Retina (tissue), 1 donor: ENCODE measurements around the gene SLC35F3.
"Not testable (repeated sequence)": the region's sequence is repeated elsewhere in the genome, so short reads cannot be mapped to it uniquely, and the experiment has no call there.

Source experiments
- DNase-seq: peaks from one replicate; pipeline ENCODE4 v3.0.0-alpha.2; 2016

The SLC35F3 gene

DNA sequence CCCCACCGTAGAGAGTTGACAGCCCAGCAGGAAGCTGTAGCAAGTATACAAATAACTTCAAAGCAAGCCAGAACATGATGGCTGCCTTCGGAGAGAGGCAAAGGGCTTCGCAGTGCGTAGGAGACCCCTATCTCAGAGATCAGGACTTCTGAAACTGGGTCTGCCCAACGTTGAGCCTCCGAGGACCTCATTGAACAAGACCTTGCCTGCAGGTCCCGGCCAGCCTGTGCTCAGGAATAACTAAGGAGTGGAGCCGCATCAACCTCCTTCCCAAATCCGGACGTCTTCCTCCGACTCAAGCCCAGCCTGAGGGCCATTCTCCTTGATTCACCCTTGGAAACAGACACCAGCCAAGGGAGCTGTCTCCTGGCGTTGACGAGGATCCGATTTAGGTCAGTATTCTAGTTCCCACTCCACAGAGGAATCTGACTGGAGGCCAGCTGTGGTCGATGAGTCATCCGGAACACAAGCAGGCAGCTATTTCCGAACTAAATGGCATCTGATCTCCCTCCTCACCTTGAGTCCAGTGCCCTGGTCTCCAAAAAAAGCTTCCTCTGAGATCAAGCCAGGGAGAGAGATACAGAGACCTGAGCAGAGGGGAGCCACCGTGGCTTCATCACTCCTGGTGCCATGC is 302.3 kb downstream of the SLC35F3 start:
- DNase-seq, result no peak

DNA sequence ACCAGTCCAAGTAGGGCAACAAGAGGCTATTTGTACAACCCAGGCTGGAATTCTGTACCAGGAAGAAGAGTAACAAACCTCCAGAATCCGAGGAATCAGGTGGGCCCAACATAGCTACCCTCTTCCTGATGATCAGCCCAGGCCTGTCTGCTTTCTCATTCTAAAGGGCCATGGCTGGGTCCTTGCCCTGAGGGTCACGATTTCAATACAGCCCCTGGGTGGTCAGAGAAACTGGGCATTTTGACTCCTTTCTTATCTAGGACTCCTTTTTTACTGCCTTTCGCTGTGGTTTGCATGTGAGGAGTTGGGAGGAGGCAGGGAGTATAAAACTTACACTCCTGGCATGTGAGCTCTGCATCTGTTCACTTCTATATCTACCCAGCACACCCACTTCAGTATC is 303.9 kb downstream of the SLC35F3 start:
- no peak for DNase-seq

DNA sequence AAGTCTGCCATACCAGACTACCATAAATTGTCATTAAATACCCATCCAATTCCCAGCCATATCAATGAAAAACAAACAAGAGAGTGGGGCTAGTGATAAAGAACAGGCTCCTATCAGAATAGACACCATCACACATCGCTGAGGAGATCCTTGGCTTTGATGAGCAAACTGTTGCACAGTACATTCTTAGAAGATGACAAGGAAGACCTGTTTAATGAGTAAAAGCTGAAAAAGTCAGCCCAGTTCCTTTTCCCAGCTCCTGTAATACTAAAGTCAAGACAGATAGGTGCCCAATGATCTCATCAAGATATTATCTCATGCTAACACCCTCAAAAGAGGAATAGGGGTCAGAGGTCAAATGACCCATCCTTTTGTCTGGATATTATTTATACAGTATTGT is 304.3 kb downstream of the SLC35F3 start:
- no peak for DNase-seq

DNA sequence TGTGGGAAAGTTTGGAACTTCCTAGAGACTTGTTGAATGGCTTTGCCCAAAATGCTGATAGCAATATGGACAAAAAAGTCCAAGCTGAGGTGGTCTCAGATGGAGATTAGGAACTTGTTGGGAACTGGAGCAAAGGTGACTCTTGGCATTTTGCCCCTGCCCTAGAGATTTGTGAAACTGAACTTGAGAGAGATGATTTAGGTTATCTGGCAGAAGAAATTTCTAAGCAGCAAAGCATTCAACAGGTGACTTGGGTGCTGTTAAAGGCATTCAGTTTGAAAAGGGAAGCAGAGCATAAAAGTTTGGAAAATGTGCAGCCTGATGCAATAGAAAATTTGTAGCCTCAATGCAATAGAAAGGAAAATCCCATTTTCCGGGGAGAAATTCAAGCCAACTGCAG is 306.0 kb downstream of the SLC35F3 start:
- not testable (repeated sequence) for DNase-seq

DNA sequence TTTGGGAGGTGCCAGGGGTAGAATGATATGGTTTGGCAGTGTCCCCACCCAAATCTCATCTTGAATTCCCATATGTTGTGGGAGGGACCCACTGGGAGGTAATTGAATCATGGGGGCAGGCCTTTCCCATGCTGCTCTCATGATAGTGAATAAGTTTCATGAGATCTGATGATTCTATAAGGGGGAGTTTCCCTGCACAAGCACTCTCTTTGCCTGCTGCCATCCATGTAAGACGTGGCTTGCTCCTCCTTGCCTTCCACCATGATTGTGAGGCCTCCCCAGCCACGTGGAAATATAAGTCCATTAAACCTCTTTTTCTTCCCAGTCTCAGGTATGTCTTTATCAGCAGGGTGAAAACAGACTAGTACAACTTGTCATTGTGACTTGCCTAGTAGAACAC is 307.4 kb downstream of the SLC35F3 start:
- DNase-seq, result not testable (repeated sequence)

DNA sequence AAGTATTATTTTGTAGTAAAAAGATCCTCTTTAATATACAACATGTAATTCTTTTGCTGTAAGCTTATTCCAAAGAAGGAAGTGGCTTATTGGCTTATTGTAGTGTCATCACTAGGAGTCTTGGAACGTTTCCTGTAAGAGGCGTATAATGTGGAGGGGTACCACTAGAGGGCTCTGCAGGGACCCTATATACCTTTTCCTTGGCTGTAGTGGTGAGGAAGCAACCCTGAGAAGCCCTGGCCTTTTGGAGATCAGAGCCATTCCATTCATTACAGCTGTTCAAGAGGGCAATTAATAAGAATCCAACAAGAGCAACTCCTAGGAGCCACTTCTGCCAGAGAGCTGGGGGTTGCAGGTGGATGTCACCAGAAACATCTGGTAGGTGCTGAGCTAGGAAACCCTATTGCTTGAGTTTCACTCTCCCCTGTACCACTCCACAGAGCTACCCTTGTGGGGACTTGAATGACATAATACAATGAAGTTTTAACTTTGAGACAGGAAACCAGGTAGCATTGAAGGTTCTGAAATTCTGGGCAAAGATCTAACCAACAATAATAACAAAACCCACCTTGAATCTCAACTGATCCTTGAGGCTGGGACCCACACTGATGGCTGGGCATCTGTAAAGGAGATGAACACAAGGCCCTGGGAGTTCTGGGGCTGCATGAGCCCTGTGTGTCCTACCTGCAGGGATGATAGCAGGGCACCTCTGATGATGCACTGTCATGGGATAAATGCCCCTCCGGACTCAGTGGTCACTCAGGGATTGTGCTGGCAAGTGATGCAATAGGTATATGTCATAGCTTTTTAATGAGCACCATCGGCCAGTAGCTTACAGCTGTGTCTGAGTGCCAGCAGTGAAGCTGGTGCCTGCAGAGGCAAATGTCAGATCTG is 308.5 kb downstream of the SLC35F3 start:
- DNase-seq, result peak; percentile 60

DNA sequence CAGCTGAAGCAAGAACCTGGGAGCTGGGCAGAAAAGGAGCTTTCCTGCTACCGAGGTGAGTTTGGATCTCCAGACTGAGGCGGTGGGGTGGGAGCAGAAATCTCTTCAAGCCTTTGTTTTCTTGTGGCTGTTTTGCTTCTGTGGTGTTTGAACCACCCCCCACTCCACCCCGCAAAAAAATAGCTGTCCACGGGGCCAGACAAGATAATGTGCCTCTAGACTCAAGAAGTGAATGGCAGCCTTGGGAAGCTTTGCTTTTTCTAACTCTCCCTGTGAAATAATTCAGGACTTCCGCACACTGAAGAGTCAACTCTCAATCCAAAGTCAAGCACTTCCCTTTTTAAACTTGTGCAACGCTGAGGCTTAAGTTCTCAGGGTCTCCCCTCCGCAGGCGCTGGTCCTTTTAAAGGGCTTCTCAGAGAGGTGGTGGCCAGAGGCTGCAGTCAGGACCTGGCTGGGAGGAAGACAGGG is 309.2 kb downstream of the SLC35F3 start:
- no peak for DNase-seq

DNA sequence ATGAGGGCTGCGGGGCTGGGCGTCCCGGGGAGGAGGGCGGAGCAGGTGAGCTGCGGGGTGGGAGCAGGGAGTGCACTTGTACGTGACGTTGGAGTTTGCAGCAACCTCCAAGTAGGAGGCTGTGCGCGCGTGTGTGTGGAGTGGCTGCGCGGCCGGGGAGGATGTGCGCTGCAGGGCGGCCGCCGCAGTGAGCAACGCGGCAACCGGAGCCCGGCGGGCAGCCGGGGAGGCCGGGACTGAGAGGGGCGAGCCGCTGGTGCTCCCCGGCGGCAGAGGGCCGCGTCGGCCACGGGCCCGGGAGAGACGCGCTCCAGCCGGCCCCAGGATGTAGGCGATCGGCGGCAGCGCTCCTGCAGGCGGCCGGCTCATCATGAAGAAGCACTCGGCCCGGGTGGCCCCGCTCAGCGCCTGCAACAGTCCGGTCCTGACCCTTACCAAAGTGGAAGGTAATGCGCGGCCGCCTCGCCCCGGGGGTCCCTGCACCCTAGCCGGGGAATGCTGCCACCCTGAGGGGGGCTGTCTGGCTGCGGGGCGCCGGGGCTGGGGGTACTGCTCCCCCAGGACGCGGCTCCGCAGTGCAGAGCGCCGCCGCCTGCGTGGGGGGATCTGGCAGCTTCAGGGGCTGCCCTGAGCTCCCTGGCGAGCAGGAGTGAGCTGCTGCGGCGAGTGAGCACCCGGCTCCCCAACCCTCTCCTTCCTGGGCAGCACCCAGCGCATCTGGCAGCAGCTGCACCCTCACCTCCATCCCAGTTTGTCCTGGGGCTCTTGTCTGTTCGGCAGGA is 309.8 kb downstream of the SLC35F3 start:
- peak; percentile 73 for DNase-seq

DNA sequence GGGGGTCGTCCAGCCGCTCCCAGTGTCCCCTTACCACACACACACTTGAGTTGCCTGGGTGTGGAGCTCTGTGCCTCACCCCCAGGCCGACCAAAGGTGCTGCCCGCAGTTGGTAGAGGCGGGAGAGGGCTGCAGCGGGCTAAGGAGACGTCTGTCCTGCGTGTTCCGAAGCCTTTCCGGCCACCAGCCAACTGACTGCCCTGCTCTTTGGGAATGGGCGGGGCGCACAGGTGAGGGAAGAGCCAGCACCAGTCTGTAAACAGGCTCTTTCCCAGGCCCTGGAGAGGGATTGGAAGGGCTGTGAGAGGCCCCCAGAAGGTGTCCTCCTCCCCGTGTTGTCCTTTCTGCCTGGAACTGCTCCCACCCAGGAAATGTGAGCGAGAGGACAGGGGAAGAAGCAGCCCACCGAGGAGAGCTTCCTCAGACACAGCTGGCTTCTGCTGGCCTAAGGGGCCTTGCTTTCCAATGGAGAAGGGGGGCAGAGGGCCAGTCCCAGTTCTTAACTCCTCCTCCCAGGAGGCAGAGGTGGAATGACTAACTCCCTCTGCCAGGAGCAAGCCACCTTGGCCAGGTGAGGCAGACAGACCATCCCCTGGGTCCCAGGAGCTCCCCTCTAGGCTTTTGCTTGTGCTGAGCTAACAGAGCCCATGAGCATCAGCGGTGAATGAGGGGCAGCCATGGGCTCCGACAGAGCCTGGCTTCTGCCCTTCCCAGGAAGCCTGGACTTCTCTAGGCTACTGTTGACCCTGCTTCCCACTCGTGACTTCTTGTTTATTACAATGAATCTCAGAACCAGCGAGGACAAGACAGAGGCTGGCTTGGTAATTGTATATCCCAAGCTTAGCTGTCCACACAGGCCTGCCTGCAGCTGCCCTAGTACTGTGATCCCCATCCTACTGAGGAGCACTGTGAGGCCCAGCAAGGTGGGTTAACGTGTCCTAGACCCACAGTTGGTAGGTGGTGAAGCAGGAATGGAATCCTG is 310.7 kb downstream of the SLC35F3 start:
- DNase-seq, result no peak

DNA sequence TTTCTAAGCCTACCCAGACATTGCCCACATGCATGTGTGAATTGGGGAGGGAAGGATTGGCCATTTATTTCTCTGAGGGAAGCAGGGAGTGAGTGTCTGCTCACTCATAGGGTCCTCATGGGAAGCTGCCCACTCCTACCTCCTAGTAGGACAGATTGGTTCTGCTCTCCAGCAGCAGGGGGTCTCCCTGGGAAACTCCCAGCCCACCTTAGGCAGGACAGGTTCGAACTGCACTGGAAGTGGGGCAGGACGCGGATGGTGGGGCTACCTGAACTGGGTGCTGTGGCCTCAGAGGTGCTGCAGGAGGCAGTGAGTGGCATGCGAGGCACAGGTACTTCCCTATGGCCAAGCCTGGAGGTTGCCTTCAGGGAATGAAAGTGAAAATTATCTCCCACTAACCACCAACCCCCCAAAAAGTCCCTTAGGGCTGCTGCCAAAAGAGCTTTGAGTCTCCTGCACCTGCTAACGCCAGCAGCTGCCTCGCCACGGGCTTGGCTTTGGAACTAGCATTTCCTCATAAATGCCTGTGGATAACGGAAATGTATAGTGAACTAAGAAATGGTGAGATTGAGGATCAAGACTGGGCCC is 311.7 kb downstream of the SLC35F3 start:
- no peak for DNase-seq

DNA sequence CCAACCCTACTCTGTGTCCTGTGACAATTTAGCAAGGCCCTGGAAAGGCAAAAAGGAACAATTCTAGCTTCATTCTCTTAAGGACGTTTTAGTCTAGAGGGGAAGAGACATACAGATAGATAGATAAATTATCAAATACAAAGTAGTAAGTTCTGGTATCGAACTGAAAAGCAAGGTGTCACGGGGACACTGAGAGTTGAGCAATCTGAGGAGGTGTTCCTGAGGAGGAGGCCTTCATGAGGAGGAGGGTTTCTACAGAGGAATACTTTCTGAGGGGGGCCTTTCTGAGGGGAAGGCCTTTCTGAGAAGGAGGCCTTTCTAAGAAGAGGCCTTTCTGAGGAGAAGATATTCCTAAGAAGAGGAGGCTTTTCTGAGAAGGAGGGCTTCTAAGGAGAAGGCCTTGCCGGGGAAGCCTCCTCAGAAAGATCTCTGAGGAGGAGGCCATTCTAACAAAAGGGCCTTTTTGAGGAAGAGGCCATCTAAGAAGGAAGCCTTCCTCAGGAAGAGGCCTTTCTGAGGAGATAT is 312.9 kb downstream of the SLC35F3 start:
- DNase-seq, result no peak

DNA sequence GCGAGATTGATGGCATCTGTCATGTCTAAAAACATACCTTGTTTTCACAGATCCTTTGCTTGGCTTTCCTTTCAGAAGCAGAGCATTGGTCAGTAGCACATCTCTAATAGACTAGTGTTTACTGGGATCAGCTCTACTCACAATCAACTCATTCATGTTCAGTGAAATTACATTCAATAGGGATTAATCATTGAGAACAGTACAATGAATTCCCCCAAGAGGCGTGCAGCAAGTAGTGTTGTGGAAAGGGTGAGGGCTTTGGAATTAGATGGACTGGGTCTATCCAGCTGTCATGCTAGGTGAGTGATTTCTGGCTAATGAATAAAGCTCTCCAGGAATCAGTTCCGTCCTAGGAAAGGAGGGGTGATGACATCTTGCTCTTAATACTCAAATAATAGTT is 313.6 kb downstream of the SLC35F3 start:
- no peak for DNase-seq

DNA sequence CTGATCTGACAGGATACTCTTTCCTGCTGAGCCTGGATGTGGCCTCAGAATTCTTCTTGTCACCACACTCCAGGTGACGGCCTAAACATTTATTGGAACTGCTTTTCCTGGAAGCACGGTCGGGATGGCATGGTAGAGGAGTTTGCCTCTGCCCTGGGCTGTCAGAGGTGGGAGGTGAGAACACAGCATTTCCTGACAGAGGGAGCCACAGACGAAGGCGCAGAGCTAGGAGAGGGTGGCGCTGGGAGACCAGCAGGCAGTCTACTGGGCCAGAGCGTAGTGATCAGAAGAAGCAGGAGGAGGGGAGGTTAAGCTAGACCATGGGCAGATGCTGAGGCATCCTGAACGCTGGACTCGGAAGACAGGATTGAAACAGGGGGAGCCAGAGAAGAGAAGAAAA is 315.2 kb downstream of the SLC35F3 start:
- DNase-seq, result no peak

DNA sequence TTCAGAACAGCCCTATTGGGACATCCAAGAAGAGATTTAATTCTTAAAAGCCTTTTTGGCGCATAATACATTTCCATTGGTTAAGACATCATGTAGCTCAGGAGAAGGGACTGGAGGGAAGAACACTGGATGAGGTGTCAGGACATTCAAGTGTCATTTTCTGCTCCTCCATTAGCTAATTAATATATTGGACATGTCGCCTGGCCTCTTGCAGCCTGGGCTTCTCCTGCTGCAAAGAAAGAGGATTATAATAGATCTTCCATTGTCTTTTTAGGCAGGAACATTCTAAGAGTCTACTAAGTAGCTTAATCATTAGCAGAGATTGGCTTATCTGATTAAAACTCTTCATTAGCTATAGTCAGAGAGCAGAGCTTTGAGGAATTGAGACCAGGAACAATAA is 317.1 kb downstream of the SLC35F3 start:
- no peak for DNase-seq

DNA sequence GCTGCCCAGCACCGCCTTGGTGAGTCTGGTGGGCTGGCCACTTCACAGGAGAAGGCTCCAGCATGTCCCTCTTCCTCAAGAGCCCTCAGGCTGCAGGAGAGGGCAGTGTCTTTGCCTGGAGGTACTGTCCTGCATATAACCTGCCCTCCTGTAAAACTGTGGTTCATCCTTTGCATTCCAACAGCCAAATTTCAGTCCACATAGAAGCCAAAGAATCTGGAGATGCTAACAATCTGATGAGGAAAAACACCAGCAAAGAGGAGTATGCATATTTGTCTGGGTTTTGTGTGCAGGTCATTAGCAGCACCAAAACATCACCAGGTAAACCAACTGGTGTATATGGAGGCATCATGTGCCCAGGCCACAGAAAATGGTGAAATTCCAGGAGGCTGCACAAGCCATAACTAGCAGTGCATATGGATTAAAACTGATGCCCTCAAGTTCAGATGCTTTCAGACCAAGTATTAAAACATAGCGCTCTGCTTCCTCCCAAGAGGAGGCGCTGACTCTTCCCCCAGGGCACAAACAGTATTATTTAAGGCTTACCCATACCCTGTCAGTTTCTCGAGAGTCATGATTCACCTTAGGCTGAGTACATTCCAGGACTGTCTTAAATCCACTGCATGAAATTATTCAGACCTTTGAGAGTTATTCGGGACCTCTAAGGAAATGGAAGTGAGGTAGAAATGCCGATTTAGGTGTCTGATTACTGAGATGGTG is 318.2 kb downstream of the SLC35F3 start:
- DNase-seq, result no peak

DNA sequence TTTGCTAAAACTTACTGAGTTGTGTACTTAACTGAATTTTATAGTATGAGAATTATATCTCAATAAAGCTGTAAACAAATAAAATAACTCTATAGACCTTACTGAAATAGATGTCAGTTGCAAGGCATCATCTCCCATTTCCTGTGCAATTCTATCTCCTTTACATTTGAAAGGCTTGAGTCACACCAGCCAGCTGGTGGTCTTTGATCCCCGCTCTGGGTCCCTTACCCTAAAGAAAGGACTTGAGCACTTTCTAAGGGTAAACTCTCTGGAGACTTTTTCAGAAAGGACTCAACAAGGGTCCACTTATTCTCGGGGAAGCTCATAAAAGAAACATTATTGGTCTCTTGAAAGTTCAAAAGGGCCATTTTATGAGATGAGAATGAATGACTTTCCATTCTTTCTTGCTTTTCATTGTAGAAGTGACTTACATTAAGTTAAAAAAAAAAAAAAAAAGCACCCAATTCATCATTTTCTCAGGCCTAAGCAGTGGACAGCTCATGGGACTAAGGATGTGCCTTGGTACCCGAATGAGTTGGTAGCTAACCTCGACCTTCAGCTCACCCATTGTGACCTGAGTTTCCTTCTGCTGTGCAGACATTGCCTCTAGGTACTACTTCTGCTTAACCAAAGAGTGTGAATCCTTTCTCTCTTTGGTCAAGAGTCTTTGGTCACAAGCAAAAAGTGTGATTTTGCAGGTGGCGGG is 321.8 kb downstream of the SLC35F3 start:
- DNase-seq, result no peak

DNA sequence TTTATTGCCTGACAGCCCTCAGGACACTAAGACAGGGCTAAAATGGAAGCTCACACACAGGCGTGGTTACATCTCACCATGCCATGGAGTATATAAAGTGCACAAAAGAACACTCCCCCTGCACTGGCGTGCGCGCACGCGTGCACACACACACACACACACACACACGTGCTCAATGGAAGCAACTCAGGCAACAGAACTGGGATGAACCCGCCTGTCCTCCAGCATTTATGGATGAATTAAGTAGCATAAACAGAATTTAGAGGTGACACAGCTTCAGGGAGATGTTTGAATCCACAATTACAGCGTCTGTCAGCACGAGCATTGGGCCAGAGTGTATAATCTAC is 322.3 kb downstream of the SLC35F3 start:
- DNase-seq, result no peak

DNA sequence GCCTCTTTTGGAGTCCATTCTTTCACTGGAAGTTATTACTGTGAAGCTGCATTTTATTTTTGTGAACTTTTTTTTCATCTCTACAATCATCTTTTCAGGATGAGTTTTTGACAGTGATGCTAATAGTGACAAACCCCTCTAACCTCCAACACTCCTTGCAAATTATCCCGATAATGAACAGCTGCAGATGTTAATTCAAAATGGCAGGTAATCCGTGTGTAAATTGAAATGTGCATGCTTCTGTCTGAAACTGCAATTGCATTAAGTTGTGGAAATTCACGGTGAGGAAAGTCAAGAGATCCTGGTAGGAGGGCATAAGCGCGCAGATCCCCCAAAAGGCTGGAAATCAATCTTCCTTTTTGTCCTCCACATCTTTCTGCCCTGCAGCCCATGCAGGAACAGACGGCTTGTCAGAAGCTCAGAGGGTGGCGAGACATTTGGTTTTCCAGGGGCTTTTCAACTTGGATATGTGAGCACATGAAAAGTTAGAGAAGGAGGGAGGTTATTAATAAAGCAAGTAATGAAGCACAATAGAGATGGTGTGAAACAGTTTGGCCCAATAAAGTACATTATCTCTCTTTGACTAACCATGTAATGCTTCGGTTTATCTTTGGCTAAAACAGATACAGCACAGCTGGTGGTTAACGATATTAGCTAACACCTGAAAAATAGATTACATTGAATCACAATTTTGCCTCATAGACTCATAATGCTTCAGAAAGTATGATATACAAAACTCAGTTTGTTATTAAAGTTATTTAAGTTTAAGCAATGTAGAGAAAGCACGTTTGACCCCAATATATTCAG is 325.3 kb downstream of the SLC35F3 start:
- DNase-seq, result peak; percentile 80

DNA sequence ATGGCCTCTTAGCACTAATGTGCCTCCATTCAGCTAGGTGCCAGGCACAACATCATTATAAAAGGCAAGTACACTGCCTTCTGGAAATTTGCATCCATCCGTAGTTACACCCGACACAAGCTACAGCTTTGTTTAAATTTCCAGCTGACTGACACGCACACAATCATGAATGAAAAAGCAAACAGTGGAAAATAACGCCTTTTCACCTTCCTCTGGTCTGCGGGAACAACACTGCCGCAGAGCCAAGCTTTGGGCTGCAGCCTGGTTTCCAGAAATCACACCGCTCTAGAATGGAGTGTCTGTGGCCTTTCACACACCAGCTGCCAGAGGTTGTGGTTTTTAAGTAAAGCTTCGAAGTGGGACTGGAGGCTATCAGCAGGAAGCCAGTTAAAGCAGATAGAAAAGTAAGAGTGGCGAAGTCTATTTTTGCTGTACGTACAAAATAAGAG is 326.0 kb downstream of the SLC35F3 start:
- peak; percentile 64 for DNase-seq
